Adrenal gland (tissue), 12 donors: ENCODE measurements around the gene ADH5. TPM values are rescaled to one million over a fixed set of nuclear protein-coding genes. Genes with fewer than 3 reads are reported as not detected.
"Not testable (repeated sequence)": the region's sequence is repeated elsewhere in the genome, so short reads cannot be mapped to it uniquely, and the experiment has no call there.

ENCODE experiments used
- DNase-seq, 7 donors: peaks; one replicate each; pipeline ENCODE4 v3.0.0-alpha.2; 2019 to 2020
- H3K27ac ChIP-seq, 5 donors: fragments of 200-600 bp; sonication (generic) in 4 of 5; 1 replicate in 3 of 5; 2 replicates in 2 of 5; pipeline versions ENCODE4 v1.5.1 to v1.8.0; 2016 to 2020; ENCODE audit warnings: mild to moderate bottlenecking in 1 of 5
- H3K27me3 ChIP-seq: fragments of 200-600 bp; 2 replicates; pipeline ENCODE4 v1.8.0; 2021
- H3K36me3 ChIP-seq, 2 donors: fragments of 200-600 bp; replicated peaks in 1 of 2; 1 replicate in 1 of 2; 2 replicates in 1 of 2; pipeline versions ENCODE4 v1.5.1 to v1.8.0; 2018 to 2022
- H3K4me1 ChIP-seq, 2 donors: fragments of 200-600 bp; replicated peaks in 1 of 2; 1 replicate in 1 of 2; 2 replicates in 1 of 2; pipeline versions ENCODE4 v1.5.1 to v1.8.0; 2018 to 2021
- H3K4me3 ChIP-seq, 4 donors: fragments of 200-600 bp; sonication (generic) in 3 of 4; one replicate each; pipeline ENCODE4 v1.5.1; 2016 to 2018
- H3K9me3 ChIP-seq, 3 donors: fragments of 200-600 bp; sonication (generic) in 1 of 3; replicated peaks in 1 of 3; 1 replicate in 2 of 3; 2 replicates in 1 of 3; pipeline versions ENCODE4 v1.5.1 to v1.8.0; 2016 to 2021
- POLR2A ChIP-seq, 2 donors: fragments of 450-650 bp; IDR thresholded peaks; one replicate each; pipeline ENCODE4 v1.6.1; 2017; ENCODE audit warnings: antibody characterized with exemption in 2 of 2, mild to moderate bottlenecking in 2 of 2, moderate library complexity in 1 of 2
- WGBS, 4 donors: extraction: QIAGEN DNeasy Blood & Tissue Kit in 2 of 4; methylation state at CpG; one replicate each; pipeline versions ENCODE4 v1.1.5 to v1.1.7; 2013 to 2017; 5-methylcytosine and 5-hydroxymethylcytosine counted together
- intact Hi-C, 2 donors: fragments of 100-400 bp; cut with DNase I; formaldehyde crosslinking; loops; one replicate each; pipeline versions ENCODE4 v1.14.1 to v1.15.0; 2022 to 2023
- polyA plus RNA-seq, 3 donors: library from polyadenylated mRNA; stranded (reverse); fragments of 200-250 nt in 2 of 3; fragments of 350-450 nt in 1 of 3; fragmentation: Illumina TruSeq in 1 of 3; extraction: RNeasy Lipid Tissue Mini Kit (QIAGEN cat#74804) in 1 of 3; gene quantifications; one replicate each; pipeline ENCODE4 v1.2.3, GENCODE V29; 2013 to 2014
- total RNA-seq, 9 donors: library from RNA; depleted of rRNA in 4 of 9; stranded (reverse); fragments of >200 nt in 4 of 9; fragments of 120-200 nt in 1 of 9; fragmentation: NEBNext Ultra II Directional in 1 of 9; extraction: Animal tissue kit (Norgen Biotek cat#: 25700) in 1 of 9; gene quantifications; one replicate each; pipeline versions ENCODE4 v1.1.0 to v1.2.4, GENCODE V29; 2013 to 2023
- TF ChIP-seq, protein P1 (sequence below), 6 experiments: fragments of 450-650 bp in 4 of 6; fragments of 200-600 bp in 2 of 6; sonication (generic) in 1 of 6; IDR thresholded peaks; 1 replicate in 5 of 6; 2 replicates in 1 of 6; pipeline versions ENCODE4 v1.5.1 to v1.8.0; 2016 to 2021; ENCODE audit warnings: antibody characterized with exemption in 6 of 6, mild to moderate bottlenecking in 2 of 6, moderate library complexity in 1 of 6
- donor health status: healthy with polysubstance abuse.
- donor health status: Bipolar disorder and iron deficiency.
- donor health status: DM: yes; HTN: yes; CAD: no.
- donor health status: DM: no; HTN: no; CAD: no.
- donor health status: DM: no; HTN: no; CAD: no.
- donor health status: DM: yes; HTN: yes; CAD: no.

The ADH5 gene
- total and polyA plus RNA-seq, 12 donors: 50.1 to 145 (median 104) TPM

DNA sequence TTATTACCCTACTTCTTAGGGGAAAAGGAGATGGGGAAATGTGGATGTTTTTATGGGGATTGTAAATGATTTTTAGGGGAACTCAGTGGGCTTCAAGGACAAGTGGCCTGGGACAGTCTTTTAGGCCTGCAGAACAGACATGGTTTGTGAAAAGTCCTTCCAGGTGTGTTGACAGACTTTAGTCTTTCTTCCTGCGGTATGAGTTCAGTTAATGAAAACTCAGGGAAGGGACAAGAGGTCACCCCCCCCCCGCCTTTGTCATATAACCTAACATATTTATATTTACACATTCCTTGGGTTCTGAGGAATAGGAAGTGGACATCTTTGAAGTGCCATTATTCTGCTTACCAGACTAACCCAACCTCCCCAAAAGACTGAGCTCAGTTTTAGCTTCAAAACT is 61.3 kb downstream of the ADH5 start:
- TF ChIP-seq, protein P1, sequence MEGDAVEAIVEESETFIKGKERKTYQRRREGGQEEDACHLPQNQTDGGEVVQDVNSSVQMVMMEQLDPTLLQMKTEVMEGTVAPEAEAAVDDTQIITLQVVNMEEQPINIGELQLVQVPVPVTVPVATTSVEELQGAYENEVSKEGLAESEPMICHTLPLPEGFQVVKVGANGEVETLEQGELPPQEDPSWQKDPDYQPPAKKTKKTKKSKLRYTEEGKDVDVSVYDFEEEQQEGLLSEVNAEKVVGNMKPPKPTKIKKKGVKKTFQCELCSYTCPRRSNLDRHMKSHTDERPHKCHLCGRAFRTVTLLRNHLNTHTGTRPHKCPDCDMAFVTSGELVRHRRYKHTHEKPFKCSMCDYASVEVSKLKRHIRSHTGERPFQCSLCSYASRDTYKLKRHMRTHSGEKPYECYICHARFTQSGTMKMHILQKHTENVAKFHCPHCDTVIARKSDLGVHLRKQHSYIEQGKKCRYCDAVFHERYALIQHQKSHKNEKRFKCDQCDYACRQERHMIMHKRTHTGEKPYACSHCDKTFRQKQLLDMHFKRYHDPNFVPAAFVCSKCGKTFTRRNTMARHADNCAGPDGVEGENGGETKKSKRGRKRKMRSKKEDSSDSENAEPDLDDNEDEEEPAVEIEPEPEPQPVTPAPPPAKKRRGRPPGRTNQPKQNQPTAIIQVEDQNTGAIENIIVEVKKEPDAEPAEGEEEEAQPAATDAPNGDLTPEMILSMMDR (IDR thresholded peaks at IDR 0.05): no peak
- TF ChIP-seq POLR2A (IDR thresholded peaks at IDR 0.05): no peak
- no peaks in the 10 kb centered on the region for H3K4me1 ChIP-seq
- H3K36me3 ChIP-seq: no peaks in the 10 kb centered on the region
- intact Hi-C loops: no loop called here
- 70 to 96% (median 88%) methylated on average over 2 of the region's 2 CpGs for WGBS, 4 donors
- no peak for DNase-seq
- H3K4me3 ChIP-seq: no peak overlapping the region
- H3K27me3 ChIP-seq: no peaks in the 10 kb centered on the region
- no peak overlapping the region for H3K27ac ChIP-seq
- H3K9me3 ChIP-seq: no peaks in the 10 kb centered on the region

DNA sequence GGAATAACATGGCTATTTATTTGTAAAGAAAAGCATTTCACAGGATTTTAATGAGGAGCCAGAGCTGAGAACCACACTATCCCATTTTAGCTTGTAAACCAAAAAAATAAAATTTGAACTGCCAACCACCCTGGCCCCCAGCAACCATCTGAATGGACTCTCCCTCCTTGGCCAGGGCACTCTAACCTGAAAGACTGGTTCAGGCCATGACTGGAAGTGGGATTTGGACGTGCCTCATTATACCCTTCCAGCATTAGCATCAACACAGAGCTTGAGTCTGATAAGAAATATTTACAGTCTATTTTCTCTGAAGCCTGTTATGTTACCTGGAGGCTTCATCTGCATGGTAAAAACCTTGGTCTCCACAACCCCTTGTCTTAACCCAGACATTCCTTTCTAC is 63.1 kb downstream of the ADH5 start:
- WGBS, 4 donors: 83 to 96% (median 91%) methylated on average over 1 of the region's 1 CpG
- DNase-seq: no peak

DNA sequence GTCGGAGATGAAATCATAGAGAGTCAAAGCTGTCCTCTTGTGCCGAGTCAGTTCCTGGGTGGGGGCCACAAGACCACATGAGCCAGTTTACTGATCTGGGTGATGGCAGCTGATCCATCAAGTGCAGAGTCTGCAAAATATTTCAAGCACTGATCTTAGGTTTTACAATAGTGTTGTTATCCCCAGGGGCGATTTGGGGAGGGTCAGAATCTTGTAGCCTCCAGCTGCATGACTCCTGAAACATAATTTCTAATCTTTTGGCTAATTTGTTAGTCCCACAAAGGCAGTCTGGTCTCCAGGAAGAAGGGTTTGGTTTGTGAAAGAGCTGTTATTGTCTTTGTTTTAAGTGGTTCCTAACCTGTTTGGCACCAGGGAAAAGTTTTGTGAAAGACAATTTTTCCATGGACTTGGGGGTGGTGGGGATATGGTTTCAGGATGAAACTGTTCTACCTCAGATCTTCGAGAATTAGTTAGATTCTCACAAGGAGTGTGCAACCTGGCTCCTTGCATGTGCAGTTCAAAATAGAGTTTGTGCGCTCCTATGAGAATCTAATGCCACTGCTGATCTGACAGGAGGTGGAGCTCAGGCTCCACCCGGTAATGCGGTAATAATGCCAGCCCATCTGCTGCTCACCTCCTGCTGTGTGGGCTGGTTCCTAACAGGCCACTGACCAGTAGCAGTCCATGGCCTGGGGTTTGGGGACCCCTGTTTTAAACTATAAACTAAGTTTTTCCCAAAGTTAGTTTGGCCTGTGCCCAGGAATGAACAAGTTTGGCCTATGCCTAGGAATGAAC is 63.9 kb downstream of the ADH5 start:
- no peak for DNase-seq
- TF ChIP-seq POLR2A (IDR thresholded peaks at IDR 0.05): no peak
- TF ChIP-seq, protein P1 (IDR thresholded peaks at IDR 0.05): no peak
- intact Hi-C loops: no loop called here
- H3K4me1 ChIP-seq: no peaks in the 10 kb centered on the region
- no peaks in the 10 kb centered on the region for H3K9me3 ChIP-seq
- no peak overlapping the region for H3K27ac ChIP-seq
- 91 to 93% (median 92%) methylated on average over 7 of the region's 7 CpGs for WGBS, 4 donors
- no peaks in the 10 kb centered on the region for H3K27me3 ChIP-seq
- no peaks in the 10 kb centered on the region for H3K36me3 ChIP-seq
- no peak overlapping the region for H3K4me3 ChIP-seq

More for the DNA sequence above, 63.1 kb downstream of the ADH5 start:
- H3K4me1 ChIP-seq: no peaks in the 10 kb centered on the region
- intact Hi-C loops: no loop called here
- no peak overlapping the region for H3K27ac ChIP-seq
- TF ChIP-seq, protein P1 (IDR thresholded peaks at IDR 0.05): no peak
- TF ChIP-seq POLR2A (IDR thresholded peaks at IDR 0.05): no peak
- H3K27me3 ChIP-seq: no peaks in the 10 kb centered on the region
- H3K36me3 ChIP-seq: no peaks in the 10 kb centered on the region
- no peaks in the 10 kb centered on the region for H3K9me3 ChIP-seq
- no peak overlapping the region for H3K4me3 ChIP-seq

DNA sequence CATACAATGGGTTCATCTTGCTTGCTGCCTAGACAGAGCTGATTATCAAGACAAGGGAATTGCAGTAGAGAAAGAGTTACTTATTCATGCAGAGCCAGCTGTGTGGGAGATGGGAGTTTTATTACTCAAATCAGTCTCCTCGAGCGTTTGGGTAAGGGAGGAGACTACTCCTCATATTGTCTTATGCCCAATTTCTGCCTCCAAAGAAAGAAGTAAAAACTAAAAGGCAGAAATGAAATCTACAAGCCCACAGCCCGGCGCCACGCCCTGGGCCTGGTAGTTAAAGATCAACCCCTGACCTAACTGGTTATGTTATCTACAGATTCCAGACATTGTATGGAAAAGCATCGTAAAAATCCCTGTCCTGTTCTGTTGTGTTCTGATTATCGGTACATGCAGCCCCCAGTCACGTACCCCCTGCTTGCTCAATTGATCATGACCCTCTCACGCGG is 64.8 kb downstream of the ADH5 start:
- H3K36me3 ChIP-seq, H3K4me3 ChIP-seq, H3K9me3 ChIP-seq, H3K4me1 ChIP-seq, DNase-seq, H3K27ac ChIP-seq, intact Hi-C loops, H3K27me3 ChIP-seq: not testable (repeated sequence)
- WGBS, 4 donors: 91 to 95% (median 91%) methylated on average over 10 of the region's 10 CpGs

DNA sequence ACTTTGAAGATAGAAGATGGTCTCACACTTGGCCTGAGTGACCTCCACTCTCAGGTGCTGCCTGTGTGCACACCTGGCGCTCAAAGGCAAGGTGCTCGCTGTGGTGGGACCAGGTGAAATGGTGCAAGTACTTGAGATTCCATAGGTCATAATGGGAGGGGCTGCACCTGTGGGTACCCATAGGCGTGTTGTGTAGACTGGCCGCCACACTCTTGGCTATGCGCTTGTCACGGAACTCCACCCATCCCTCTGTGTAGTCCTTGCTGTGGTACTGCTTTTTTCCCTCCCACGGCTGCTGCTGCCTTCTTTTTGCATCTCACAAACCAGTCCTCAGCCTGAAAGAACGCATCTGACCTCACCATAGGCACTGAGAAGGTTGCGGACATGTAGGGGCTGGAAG is 66.0 kb downstream of the ADH5 start:
- H3K4me3 ChIP-seq: no peak overlapping the region
- WGBS, 4 donors: 81 to 99% (median 95%) methylated on average over 7 to 9 of the region's 9 CpGs
- no peak for DNase-seq
- TF ChIP-seq, protein P1 (IDR thresholded peaks at IDR 0.05): no peak
- no peak for TF ChIP-seq POLR2A (IDR thresholded peaks at IDR 0.05)
- no peaks in the 10 kb centered on the region for H3K36me3 ChIP-seq
- no peaks in the 10 kb centered on the region for H3K4me1 ChIP-seq
- no peaks in the 10 kb centered on the region for H3K9me3 ChIP-seq
- no peaks in the 10 kb centered on the region for H3K27me3 ChIP-seq
- H3K27ac ChIP-seq: no peak overlapping the region
- intact Hi-C loops: no loop called here
